Kidney (tissue), 14 donors: ENCODE results near the gene ANGPTL4. TPM values are rescaled to one million over a fixed set of nuclear protein-coding genes. Genes with fewer than 3 reads are reported as not detected.

Experiments used
- DNase-seq, 5 donors: peaks; one replicate each; pipeline ENCODE4 v3.0.0-alpha.2; 2013 to 2020
- FAIRE-seq: peaks from 2 replicates; lab custom pipeline; 2012; peaks lifted over from hg19 to GRCh38; lab: Jason Lieb, UNC
- H3K27ac ChIP-seq, 2 donors: one replicate each; pipeline ENCODE4 v1.7.0; 2013; ENCODE audit warnings: low read depth in 2 of 2, low read length in 2 of 2, inconsistent platforms in 1 of 2
- H3K27me3 ChIP-seq: one replicate; pipeline ENCODE4 v1.7.1; 2013; ENCODE audit warnings: low read length, inconsistent platforms; ENCODE audit not compliant: control insufficient read depth, insufficient read depth
- H3K36me3 ChIP-seq, 3 donors: one replicate each; pipeline versions ENCODE4 v1.7.0 to v1.7.1; 2013; ENCODE audit warnings: low read length in 3 of 3, control low read depth in 1 of 3, inconsistent platforms in 1 of 3; ENCODE audit not compliant: insufficient read depth in 3 of 3, control insufficient read depth in 2 of 3
- H3K4me1 ChIP-seq, 3 donors: one replicate each; pipeline versions ENCODE4 v1.7.0 to v1.7.1; 2013; ENCODE audit warnings: low read length in 3 of 3, inconsistent platforms in 1 of 3, low read depth in 1 of 3; ENCODE audit not compliant: control insufficient read depth in 2 of 3, insufficient read depth in 2 of 3
- H3K4me3 ChIP-seq, 3 donors: one replicate each; pipeline versions ENCODE4 v1.7.0 to v1.8.1; 2013; ENCODE audit warnings: low read length in 3 of 3, control low read depth in 1 of 3, inconsistent platforms in 1 of 3
- H3K9ac ChIP-seq, 3 donors: one replicate each; pipeline versions ENCODE4 v1.7.0 to v1.7.1; 2013; ENCODE audit warnings: low read length in 3 of 3, control low read depth in 1 of 3, inconsistent platforms in 1 of 3
- H3K9me3 ChIP-seq, 3 donors: one replicate each; pipeline versions ENCODE4 v1.7.0 to v1.7.1; 2013; ENCODE audit warnings: low read length in 3 of 3, control low read depth in 1 of 3, inconsistent platforms in 1 of 3; ENCODE audit not compliant: control insufficient read depth in 2 of 3, insufficient read depth in 1 of 3
- CTCF ChIP-seq: IDR thresholded peaks from 3 replicates; pipeline ENCODE4 v1.5.1; 2012; ENCODE audit warnings: mild to moderate bottlenecking, moderate library complexity, borderline replicate concordance; ENCODE audit not compliant: insufficient read depth; ENCODE audit errors: extremely low read depth
- intact Hi-C: fragments of 100-400 bp; cut with DNase I; formaldehyde crosslinking; loops from one replicate; pipeline ENCODE4 v1.11.1; 2022
- polyA plus RNA-seq: library from polyadenylated mRNA; stranded (reverse); fragments of 350-450 nt; fragmentation: Illumina TruSeq; extraction: RNeasy Lipid Tissue Mini Kit (QIAGEN cat#74804); gene quantifications from one replicate; pipeline ENCODE4 v1.2.3, GENCODE V29; 2014; ENCODE audit warnings: low read depth, low replicate concordance; ENCODE audit not compliant: insufficient read depth
- total RNA-seq: library from RNA; stranded (reverse); fragmentation: NEBNext Ultra II Directional; extraction: Animal tissue kit (Norgen Biotek cat#: 25700); gene quantifications from one replicate; pipeline ENCODE4 v1.2.1, GENCODE V29; 2021
- donor health status: control.
- donor health status: control.
- donor health status: control.
- donor health status: control.
- donor health status: control.
- donor health status: DM: yes; HTN: yes; CAD: no.
- donor health status: Normal renal cell carcinoma (clear cell type).

ANGPTL4 gene
- total and polyA plus RNA-seq, 2 donors from 2014 or later = 7.2 to 40.3 TPM

DNA sequence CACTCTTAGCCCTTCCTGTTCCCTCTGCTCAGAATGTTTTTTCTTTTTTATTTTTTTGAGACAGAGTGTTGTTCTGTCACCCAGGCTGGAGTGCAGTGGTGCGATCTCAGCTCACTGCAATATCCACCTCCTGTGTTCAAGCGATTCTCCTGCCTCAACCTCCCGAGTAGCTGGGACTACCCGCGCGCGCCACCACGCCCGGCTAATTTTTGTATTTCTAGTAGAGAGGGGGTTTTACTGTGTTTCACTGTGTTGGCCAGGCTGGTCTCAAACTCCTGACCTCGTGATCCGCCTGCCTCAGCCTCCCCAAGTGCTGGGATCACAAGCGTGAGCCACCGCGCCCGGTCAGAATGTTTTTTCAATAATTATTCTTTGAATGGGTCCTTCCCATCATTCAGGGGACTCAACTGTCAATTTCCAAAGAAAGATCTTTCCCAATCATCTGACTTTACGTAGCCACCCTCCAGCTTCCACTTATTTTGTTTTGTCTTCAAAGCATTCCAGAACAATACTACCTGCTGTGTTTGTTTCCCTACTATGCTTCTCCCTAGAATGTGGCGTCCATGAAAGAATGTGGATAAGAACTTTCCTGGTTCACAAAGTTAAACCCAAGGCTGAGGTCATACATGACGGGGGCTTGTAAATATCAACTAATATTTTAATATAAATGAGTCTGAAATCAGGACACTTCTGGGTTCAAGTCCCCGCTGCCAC, 44.0 kb upstream of the ANGPTL4 start:
- FAIRE-seq = no peak
- no peak for TF ChIP-seq CTCF
- Histone ChIP-seq H3K9me3 (no peaks in the 10 kb centered on the region), H3K4me3 (peak overlapping the region; percentile 75 to 99 (median 89)), H3K9ac (peak overlapping the region; percentile 73 to 100 (median 96)), H3K27ac (no peak overlapping the region), H3K4me1 (peaks cover 3 to 22% (median 10%) of the 10 kb centered on the region in 3 donors), H3K36me3 (peaks cover 6 to 15% (median 9%) of the 10 kb centered on the region in 3 donors), H3K27me3 (no peaks in the 10 kb centered on the region)
- intact Hi-C loops = no loop called here
- no peak for DNase-seq

DNA sequence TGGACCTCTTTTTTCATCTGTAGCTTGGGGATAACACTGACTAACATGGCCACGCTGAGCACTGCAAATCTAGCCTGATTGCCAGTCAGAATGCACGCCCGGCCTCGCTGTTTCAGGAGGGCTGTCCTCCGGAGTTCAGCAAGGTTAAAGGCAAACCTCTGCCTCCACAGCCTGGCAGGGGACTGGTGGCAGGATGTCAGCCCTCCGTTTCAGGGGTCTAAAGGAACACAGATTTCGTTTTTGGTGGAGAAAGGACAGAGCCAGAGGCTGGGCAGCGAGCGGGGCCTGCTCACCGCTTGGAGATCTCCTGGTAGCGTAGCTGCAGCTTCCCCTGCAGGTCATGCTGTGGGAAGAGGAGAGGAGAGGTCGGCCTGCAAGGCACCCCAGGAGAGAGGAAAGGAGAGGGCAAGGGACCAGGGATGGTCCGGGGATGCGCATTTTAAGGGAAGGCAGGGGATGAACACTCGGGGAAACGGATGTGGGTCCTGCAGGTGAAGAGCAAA, 43.3 kb upstream of the ANGPTL4 start:
- DNase-seq (no peak), FAIRE-seq (no peak)
- Histone ChIP-seq H3K27ac (peak overlapping the region; percentile 86 to 94), H3K36me3 (peaks cover 2 to 10% (median 6%) of the 10 kb centered on the region in 3 donors), H3K27me3 (no peaks in the 10 kb centered on the region), H3K9me3 (no peaks in the 10 kb centered on the region), H3K9ac (peak overlapping the region; percentile 73 to 100 (median 96)), H3K4me1 (peaks cover 3 to 22% (median 10%) of the 10 kb centered on the region in 3 donors), H3K4me3 (peak overlapping the region; percentile 75 to 99 (median 89))
- intact Hi-C loops = no loop called here
- TF ChIP-seq CTCF = no peak

- Histone ChIP-seq H3K9ac (peak within 1 kb of the TSS; percentile 73 to 100 (median 96)), H3K4me1 (peaks cover 3 to 22% (median 10%) of the 10 kb centered on the region in 3 donors), H3K27me3 (no peaks in the 10 kb centered on the region), H3K36me3 (peaks cover 2 to 7% (median 6%) of the 10 kb centered on the region in 3 donors), H3K4me3 (peak within 1 kb of the TSS; percentile 75 to 99 (median 89)), H3K27ac (peak within 1 kb of the TSS; percentile 86 to 94), H3K9me3 (no peaks in the 10 kb centered on the region)
- DNase-seq = peak; percentile 98 to 99 (median 98)
- intact Hi-C loops = no loop called here
- no peak for FAIRE-seq
- TF ChIP-seq CTCF = peak; percentile 39
Observed at GRCh38 chr19:8321067-8321985, 42.6 kb upstream of the ANGPTL4 start, which contains the start of the genes NDUFA7 and RPS28. Gene NDUFA7, minus strand, starts transcription at chr19:8321375. Its CDS starts 17 bp downstream, at chr19:8321358. Gene RPS28, plus strand, starts transcription at chr19:8321496. Its CDS starts 35 bp downstream, at chr19:8321531.
